Natural killer cell treated with Interleukin-12 subunit alpha and Interleukin-12 subunit beta and Interleukin-15 and Interleukin-18, amount 100 ng/mL, for 72 hours (primary cell): ENCODE measurements around the gene TSPEAR. TPM values are rescaled to one million over a fixed set of nuclear protein-coding genes. Genes with fewer than 3 reads are reported as not detected.
"Not testable (repeated sequence)": the region's sequence is repeated elsewhere in the genome, so short reads cannot be mapped to it uniquely, and the experiment has no call there.

Experiments used
- ATAC-seq, 2 donors: fragments of 150-1000 bp; cut with Tn5 transposase in 1 of 2; sonication (Bioruptor Pico), chemical (Tn5 transposase) in 1 of 2; 2 replicates each; pipeline ENCODE4 v1.10.0; 2021
- DNase-seq: peaks from one replicate; pipeline ENCODE4 v3.0.0; 2022; ENCODE audit warnings: low spot score
- H3K27ac Mint-ChIP-seq, 2 donors: 1 replicate in 1 of 2; 2 replicates in 1 of 2; pipeline ENCODE4 v1.8.0; 2022; ENCODE audit warnings: mixed read lengths in 2 of 2, mild to moderate bottlenecking in 1 of 2, moderate library complexity in 1 of 2
- H3K27me3 Mint-ChIP-seq, 2 donors: 1 replicate in 1 of 2; 2 replicates in 1 of 2; pipeline ENCODE4 v1.8.0; 2022; ENCODE audit warnings: mixed read lengths in 2 of 2
- H3K36me3 Mint-ChIP-seq: one replicate; pipeline ENCODE4 v1.8.0; 2022; ENCODE audit warnings: mixed read lengths
- H3K4me1 Mint-ChIP-seq, 2 donors: 1 replicate in 1 of 2; 2 replicates in 1 of 2; pipeline ENCODE4 v1.8.0; 2022; ENCODE audit warnings: low read depth in 2 of 2, mixed read lengths in 2 of 2, mild to moderate bottlenecking in 1 of 2
- H3K4me3 Mint-ChIP-seq: one replicate; pipeline ENCODE4 v1.8.0; 2022; ENCODE audit warnings: mixed read lengths
- H3K9me3 Mint-ChIP-seq: 2 replicates; pipeline ENCODE4 v1.8.0; 2022; ENCODE audit warnings: mixed read lengths
- total RNA-seq, 2 donors: library from RNA; stranded (reverse); gene quantifications; one replicate each; pipeline ENCODE4 v1.2.3, GENCODE V29; 2022

The TSPEAR gene
- total RNA-seq, 2 donors from 2014 or later, result not detected

GRCh38 chr21:44647222-44647552 is 64.2 kb downstream of the TSPEAR start:
- Mint-ChIP-seq H3K27me3 (peaks cover 0 to 4% of the 10 kb centered on the region in 2 donors), H3K27ac (no peak overlapping the region), H3K9me3 (peaks cover 12% of the 10 kb centered on the region), H3K36me3 (peaks cover 16% of the 10 kb centered on the region), H3K4me1 (peaks cover 0 to 7% of the 10 kb centered on the region in 2 donors), H3K4me3 (no peak overlapping the region)
- ATAC-seq, result no peak
- DNase-seq, result peak; percentile 45

DNA sequence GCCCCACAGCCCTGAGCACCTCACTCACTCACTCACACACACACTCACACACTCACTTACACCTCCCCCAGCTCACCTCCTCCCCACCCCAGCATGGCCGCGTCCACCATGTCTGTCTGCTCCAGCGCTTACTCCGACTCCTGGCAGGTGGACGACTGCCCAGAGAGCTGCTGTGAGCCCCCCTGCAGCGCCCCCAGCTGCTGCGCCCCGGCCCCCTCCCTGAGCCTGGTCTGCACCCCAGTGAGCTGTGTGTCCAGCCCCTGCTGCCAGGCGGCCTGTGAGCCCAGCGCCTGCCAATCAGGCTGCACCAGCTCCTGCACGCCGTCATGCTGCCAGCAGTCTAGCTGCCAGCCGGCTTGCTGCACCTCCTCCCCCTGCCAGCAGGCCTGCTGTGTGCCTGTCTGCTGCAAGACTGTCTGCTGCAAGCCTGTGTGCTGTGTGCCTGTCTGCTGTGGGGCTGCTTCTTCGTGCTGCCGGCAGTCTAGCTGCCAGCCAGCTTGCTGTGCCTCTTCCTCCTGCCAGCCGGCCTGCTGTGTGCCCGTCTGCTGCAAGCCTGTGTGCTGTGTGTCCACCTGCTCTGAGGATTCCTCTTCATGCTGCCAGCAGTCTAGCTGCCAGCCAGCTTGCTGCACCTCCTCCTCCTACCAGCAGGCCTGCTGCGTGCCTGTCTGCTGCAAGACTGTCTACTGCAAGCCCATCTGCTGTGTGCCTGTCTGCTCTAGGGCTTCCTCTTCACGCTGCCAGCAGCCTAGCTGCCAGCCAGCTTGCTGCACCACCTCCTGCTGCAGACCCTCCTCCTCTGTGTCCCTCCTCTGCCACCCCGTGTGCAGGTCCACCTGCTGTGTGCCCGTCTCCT is 64.8 kb downstream of the TSPEAR start, which contains the start of gene KRTAP10-11:
Gene KRTAP10-11, plus strand, starts transcription at position 49 of the 856 bp plus-strand sequence. Its CDS starts 45 bp downstream, at position 94.
- Mint-ChIP-seq H3K9me3 (peaks cover 12% of the 10 kb centered on the region), H3K36me3 (peaks cover 16% of the 10 kb centered on the region)
- DNase-seq, result peak; percentile 56
- not testable (repeated sequence) for H3K4me1 Mint-ChIP-seq, ATAC-seq, H3K27ac Mint-ChIP-seq, H3K27me3 Mint-ChIP-seq, H3K4me3 Mint-ChIP-seq

DNA sequence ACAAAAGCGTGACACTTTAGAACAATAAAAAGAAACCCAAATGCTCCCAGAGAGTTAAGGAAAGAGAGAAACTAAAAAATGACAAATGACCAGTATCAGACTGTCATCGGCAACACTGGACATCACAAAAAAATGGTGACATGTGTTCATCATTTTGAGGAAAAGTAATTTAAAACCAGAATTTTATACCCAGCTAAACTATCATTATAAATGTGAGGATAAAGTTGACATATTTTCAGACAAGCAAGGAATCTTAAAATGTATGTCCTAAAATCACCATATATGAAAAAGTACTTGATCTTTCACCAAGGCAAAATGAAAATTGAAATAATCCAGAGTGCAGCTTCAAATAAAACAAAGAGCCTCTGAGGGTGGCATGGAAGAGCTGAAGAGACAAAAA is 66.5 kb downstream of the TSPEAR start:
- Mint-ChIP-seq H3K4me3 (no peak overlapping the region), H3K27ac (no peak overlapping the region), H3K4me1 (peaks cover 0 to 7% of the 10 kb centered on the region in 2 donors), H3K9me3 (peaks cover 17% of the 10 kb centered on the region), H3K27me3 (peaks cover 9 to 15% of the 10 kb centered on the region in 2 donors), H3K36me3 (peaks cover 27% of the 10 kb centered on the region)
- no peak for DNase-seq
- ATAC-seq, result no peak

- Mint-ChIP-seq H3K27ac (no peak overlapping the region), H3K4me3 (no peak overlapping the region), H3K36me3 (peaks cover 28% of the 10 kb centered on the region), H3K27me3 (peaks cover 9 to 15% of the 10 kb centered on the region in 2 donors), H3K4me1 (peaks cover 0 to 7% of the 10 kb centered on the region in 2 donors), H3K9me3 (peaks cover 17% of the 10 kb centered on the region)
- no peak for DNase-seq
- ATAC-seq, result no peak
Observed at GRCh38 chr21:44643741-44644310, 67.5 kb downstream of the TSPEAR start.

GRCh38 chr21:44640761-44641160 is 70.6 kb downstream of the TSPEAR start:
- peaks cover 17% of the 10 kb centered on the region for H3K9me3 Mint-ChIP-seq

GRCh38 chr21:44639331-44639655 is 72.1 kb downstream of the TSPEAR start:
- Mint-ChIP-seq H3K27ac (no peak overlapping the region), H3K36me3 (peaks cover 20% of the 10 kb centered on the region), H3K4me3 (no peak overlapping the region), H3K9me3 (peaks cover 15% of the 10 kb centered on the region), H3K27me3 (peaks cover 9 to 27% of the 10 kb centered on the region in 2 donors), H3K4me1 (peaks cover 0 to 3% of the 10 kb centered on the region in 2 donors)
- ATAC-seq (no peak), DNase-seq (no peak)

More at GRCh38 chr21:44640761-44641160, 70.6 kb downstream of the TSPEAR start:
- H3K27me3 Mint-ChIP-seq, result peaks cover 9 to 23% of the 10 kb centered on the region in 2 donors
- DNase-seq (no peak), ATAC-seq (no peak)
- H3K36me3 Mint-ChIP-seq, result peaks cover 28% of the 10 kb centered on the region
- H3K4me1 Mint-ChIP-seq, result peaks cover 0 to 3% of the 10 kb centered on the region in 2 donors
- no peak overlapping the region for H3K4me3 Mint-ChIP-seq
- no peak overlapping the region for H3K27ac Mint-ChIP-seq

- not testable (repeated sequence) for DNase-seq, H3K4me1 Mint-ChIP-seq, H3K27ac Mint-ChIP-seq, ATAC-seq, H3K4me3 Mint-ChIP-seq
- peaks cover 15% of the 10 kb centered on the region for H3K9me3 Mint-ChIP-seq
- peaks cover 9 to 27% of the 10 kb centered on the region in 2 donors for H3K27me3 Mint-ChIP-seq
- peaks cover 17% of the 10 kb centered on the region for H3K36me3 Mint-ChIP-seq
Observed at GRCh38 chr21:44638506-44639330, 72.7 kb downstream of the TSPEAR start.

DNA sequence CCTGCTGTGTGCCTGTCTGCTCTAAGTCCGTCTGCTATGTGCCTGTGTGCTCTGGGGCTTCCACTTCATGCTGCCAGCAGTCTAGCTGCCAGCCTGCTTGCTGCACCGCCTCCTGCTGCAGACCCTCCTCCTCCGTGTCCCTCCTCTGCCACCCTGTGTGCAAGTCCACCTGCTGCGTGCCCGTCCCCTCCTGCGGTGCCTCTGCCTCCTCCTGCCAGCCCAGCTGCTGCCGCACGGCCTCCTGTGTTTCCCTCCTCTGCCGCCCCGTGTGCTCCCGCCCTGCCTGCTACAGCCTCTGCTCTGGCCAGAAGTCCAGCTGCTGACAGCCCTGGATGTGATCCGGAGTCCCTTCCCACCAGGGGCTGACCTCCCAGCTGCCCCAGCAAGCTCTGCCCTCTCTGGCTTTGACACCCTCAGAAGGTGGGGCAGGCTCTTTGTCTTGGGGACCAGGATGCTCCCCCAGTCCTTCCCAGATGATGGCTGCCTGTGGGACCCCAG is 73.5 kb downstream of the TSPEAR start:
- not testable (repeated sequence) for ATAC-seq, DNase-seq, H3K4me3 Mint-ChIP-seq, H3K27ac Mint-ChIP-seq, H3K4me1 Mint-ChIP-seq
- Mint-ChIP-seq H3K9me3 (peaks cover 16% of the 10 kb centered on the region), H3K27me3 (peaks cover 9 to 26% of the 10 kb centered on the region in 2 donors), H3K36me3 (peaks cover 18% of the 10 kb centered on the region)

- H3K27ac Mint-ChIP-seq, result no peak within 1 kb of the TSS
Observed at GRCh38 chr21:44637018-44637850, 74.1 kb downstream of the TSPEAR start, which contains the start of gene KRTAP10-10. KRTAP10-10 (plus strand) TSS chr21:44637356; CDS start chr21:44637418, 62 bp downstream.

GRCh38 chr21:44636209-44637017 is 75.0 kb downstream of the TSPEAR start:
- Mint-ChIP-seq H3K4me1 (no peaks in the 10 kb centered on the region), H3K27me3 (peaks cover 7 to 20% of the 10 kb centered on the region in 2 donors), H3K27ac (no peak overlapping the region), H3K36me3 (peaks cover 26% of the 10 kb centered on the region), H3K4me3 (no peak overlapping the region), H3K9me3 (peaks cover 21% of the 10 kb centered on the region)
- no peak for ATAC-seq
- no peak for DNase-seq

More at GRCh38 chr21:44637018-44637850, 74.1 kb downstream of the TSPEAR start, which contains the start of gene KRTAP10-10:
- peaks cover 9 to 24% of the 10 kb centered on the region in 2 donors for H3K27me3 Mint-ChIP-seq
- no peak for ATAC-seq
- DNase-seq, result no peak
- H3K9me3 Mint-ChIP-seq, result peaks cover 13% of the 10 kb centered on the region
- peaks cover 19% of the 10 kb centered on the region for H3K36me3 Mint-ChIP-seq
- H3K4me1 Mint-ChIP-seq, result no peaks in the 10 kb centered on the region
- no peak within 1 kb of the TSS for H3K4me3 Mint-ChIP-seq

DNA sequence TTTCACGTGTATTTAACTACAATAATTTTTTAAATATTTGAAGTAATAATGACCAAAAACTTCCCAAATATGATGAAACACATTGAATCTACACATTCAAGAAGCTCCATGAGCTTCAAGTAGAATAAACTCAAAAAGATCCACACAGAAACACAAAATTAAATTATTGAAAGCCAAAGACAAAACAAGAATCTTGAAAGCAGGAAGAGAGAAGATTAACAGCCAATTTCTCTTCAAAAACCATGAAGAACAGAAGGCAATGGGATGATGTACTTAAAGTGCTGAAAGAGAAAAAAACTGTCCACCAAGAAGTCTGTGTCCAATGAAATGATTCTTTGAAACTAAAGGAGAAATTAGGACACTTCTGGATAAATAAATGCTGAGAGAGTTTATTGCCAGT is 79.3 kb downstream of the TSPEAR start:
- H3K27ac Mint-ChIP-seq, result no peak overlapping the region
- ATAC-seq (no peak), DNase-seq (no peak)
- H3K9me3 Mint-ChIP-seq, result peaks cover 32% of the 10 kb centered on the region
- peaks cover 0 to 6% of the 10 kb centered on the region in 2 donors for H3K27me3 Mint-ChIP-seq
- no peak overlapping the region for H3K4me3 Mint-ChIP-seq
- H3K4me1 Mint-ChIP-seq, result peaks cover 17 to 22% of the 10 kb centered on the region in 2 donors
- peaks cover 32% of the 10 kb centered on the region for H3K36me3 Mint-ChIP-seq

- Mint-ChIP-seq H3K4me3 (peak overlapping the region; percentile 56), H3K36me3 (peaks cover 32% of the 10 kb centered on the region), H3K4me1 (peaks cover 24 to 30% of the 10 kb centered on the region in 2 donors), H3K27me3 (peaks cover 0 to 4% of the 10 kb centered on the region in 2 donors), H3K27ac (peak overlapping the region; percentile 43 to 81), H3K9me3 (peaks cover 32% of the 10 kb centered on the region)
- no peak for DNase-seq
- no peak for ATAC-seq
Observed at GRCh38 chr21:44630440-44630839, 80.9 kb downstream of the TSPEAR start.
